ENCODE measurements around the gene GPBAR1. TPM values are rescaled to one million over a fixed set of nuclear protein-coding genes. Genes with fewer than 3 reads are reported as not detected.

GPBAR1 gene
- polyA plus RNA-seq, 3 donors: 26.0 to 181 (median 143) TPM

DNA sequence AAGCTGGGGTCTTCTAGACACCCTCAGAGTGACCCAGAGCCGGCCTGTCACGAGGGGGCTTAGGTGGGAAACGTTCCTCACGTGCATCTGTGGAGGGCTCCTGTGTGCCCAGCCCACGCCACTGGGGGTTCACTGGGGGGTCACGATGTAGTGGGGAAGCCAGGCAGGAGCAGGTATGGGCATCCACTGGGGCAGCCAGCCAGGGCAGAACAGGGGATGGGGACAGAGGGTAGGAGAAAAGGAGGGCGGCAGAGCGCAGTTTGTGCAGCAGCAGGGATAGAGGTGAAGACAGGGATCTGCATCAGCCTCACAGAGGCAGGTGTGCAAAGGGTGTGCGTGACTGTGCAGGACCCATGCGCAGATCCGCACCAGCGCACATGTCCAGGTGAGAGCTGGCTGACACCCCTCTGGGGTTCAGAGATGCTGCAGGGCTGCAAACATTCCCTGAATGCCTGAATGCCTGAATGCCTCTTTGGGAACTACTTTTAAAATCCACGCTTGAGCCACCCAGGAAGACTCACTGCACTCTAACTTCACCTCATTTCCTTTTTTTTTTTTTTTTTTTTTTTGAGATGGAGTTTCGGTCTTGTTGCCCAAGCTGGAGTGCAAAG lies 19.6 kb downstream of the GPBAR1 start:
- no peak overlapping the region for H3K27ac ChIP-seq (ENCODE audit: low read depth in 1 of 2, low read length in 2 of 2)
- intact Hi-C loops (cut with micrococcal nuclease): no loop called here
- no peak overlapping the region for H3K4me2 ChIP-seq (replicated peaks; ENCODE audit: extremely low read depth, low read length, poor library complexity, severe bottlenecking)
- TF ChIP-seq, protein P1, sequence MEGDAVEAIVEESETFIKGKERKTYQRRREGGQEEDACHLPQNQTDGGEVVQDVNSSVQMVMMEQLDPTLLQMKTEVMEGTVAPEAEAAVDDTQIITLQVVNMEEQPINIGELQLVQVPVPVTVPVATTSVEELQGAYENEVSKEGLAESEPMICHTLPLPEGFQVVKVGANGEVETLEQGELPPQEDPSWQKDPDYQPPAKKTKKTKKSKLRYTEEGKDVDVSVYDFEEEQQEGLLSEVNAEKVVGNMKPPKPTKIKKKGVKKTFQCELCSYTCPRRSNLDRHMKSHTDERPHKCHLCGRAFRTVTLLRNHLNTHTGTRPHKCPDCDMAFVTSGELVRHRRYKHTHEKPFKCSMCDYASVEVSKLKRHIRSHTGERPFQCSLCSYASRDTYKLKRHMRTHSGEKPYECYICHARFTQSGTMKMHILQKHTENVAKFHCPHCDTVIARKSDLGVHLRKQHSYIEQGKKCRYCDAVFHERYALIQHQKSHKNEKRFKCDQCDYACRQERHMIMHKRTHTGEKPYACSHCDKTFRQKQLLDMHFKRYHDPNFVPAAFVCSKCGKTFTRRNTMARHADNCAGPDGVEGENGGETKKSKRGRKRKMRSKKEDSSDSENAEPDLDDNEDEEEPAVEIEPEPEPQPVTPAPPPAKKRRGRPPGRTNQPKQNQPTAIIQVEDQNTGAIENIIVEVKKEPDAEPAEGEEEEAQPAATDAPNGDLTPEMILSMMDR (IDR thresholded peaks at IDR 0.05): no peak
- H3K79me2 ChIP-seq (ENCODE audit: insufficient read depth, low read length): peaks cover 85% of the 10 kb centered on the region
- no peak overlapping the region for H3K4me3 ChIP-seq (replicated peaks in 1 of 3; ENCODE audit: low read depth in 2 of 3, low read length in 3 of 3)
- H3K27me3 ChIP-seq (ENCODE audit: control insufficient read depth in 2 of 2, insufficient read depth in 2 of 2, low read length in 2 of 2): no peaks in the 10 kb centered on the region
- H3K4me1 Mint-ChIP-seq: peaks cover 25% of the 10 kb centered on the region
- H3K36me3 ChIP-seq (replicated peaks in 1 of 2; ENCODE audit: control insufficient read depth in 1 of 2, insufficient read depth in 2 of 2, low read length in 2 of 2): peaks cover 89 to 100% of the 10 kb centered on the region in 2 donors
- H3K36me3 Mint-ChIP-seq: peaks cover 74 to 100% of the 10 kb centered on the region in 2 donors
- no peak for DNase-seq
- peaks cover 0 to 1% (median 0%) of the 10 kb centered on the region in 7 donors for H3K9me3 Mint-ChIP-seq
- H3K9ac ChIP-seq (ENCODE audit: insufficient read depth, low read length, poor library complexity, severe bottlenecking): no peak overlapping the region
- H3K27ac Mint-ChIP-seq: peak overlapping the region in 5 of 7 donors; percentile 2 to 77 (median 46)
- H3K27me3 Mint-ChIP-seq (ENCODE audit: low read depth in 3 of 3): peaks cover 0 to 1% (median 0%) of the 10 kb centered on the region in 3 donors
- H3K4me3 Mint-ChIP-seq: no peak overlapping the region
- WGBS (ENCODE audit: insufficient coverage): 100% methylated on average over 12 of the region's 14 CpGs
- H3K9me3 ChIP-seq (replicated peaks in 1 of 2; ENCODE audit: control insufficient read depth in 1 of 2, insufficient read depth in 1 of 2, low read length in 2 of 2): no peaks in the 10 kb centered on the region
- no peak overlapping the region for H2AFZ ChIP-seq (ENCODE audit: insufficient read depth, low read depth, low read length, poor library complexity, severe bottlenecking)
- H3K4me1 ChIP-seq (ENCODE audit: control insufficient read depth in 1 of 2, insufficient read depth in 2 of 2, low read length in 2 of 2): peaks cover 17 to 27% of the 10 kb centered on the region in 2 donors
- peaks cover 100% of the 10 kb centered on the region for H4K20me1 ChIP-seq (ENCODE audit: insufficient read depth, low read length)

DNA sequence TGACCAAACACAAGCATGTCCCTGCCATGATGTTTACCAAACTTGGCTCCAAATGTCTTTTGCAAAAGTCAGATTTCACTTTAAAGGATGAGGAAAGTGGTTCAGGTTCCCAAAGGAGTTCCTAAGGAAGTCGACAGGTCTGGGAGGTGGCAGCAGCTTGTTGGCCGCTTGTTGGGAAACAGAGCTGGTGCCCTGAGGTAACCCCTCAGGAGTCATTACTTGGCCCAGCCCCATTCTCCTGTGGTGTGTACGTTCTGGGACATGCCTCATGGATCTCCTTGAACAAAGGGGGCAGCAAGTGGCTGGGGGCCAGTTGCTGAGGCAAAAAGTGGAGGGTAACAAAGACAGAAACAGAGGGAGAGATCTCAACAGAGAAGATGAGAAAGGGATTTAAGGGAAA lies 20.6 kb downstream of the GPBAR1 start:
- peaks cover 68 to 97% of the 10 kb centered on the region in 2 donors for H3K36me3 Mint-ChIP-seq
- H3K27ac Mint-ChIP-seq: peak overlapping the region in 1 of 7 donors; percentile 15
- peaks cover 25% of the 10 kb centered on the region for H3K4me1 Mint-ChIP-seq
- Histone ChIP-seq H3K36me3 (replicated peaks in 1 of 2; ENCODE audit: control insufficient read depth in 1 of 2, insufficient read depth in 2 of 2, low read length in 2 of 2) (peaks cover 83 to 94% of the 10 kb centered on the region in 2 donors), H4K20me1 (ENCODE audit: insufficient read depth, low read length) (peaks cover 100% of the 10 kb centered on the region), H3K4me3 (replicated peaks in 1 of 3; ENCODE audit: low read depth in 2 of 3, low read length in 3 of 3) (no peak overlapping the region), H3K27ac (ENCODE audit: low read depth in 1 of 2, low read length in 2 of 2) (no peak overlapping the region), H3K79me2 (ENCODE audit: insufficient read depth, low read length) (peaks cover 94% of the 10 kb centered on the region), H3K4me1 (ENCODE audit: control insufficient read depth in 1 of 2, insufficient read depth in 2 of 2, low read length in 2 of 2) (peaks cover 17 to 27% of the 10 kb centered on the region in 2 donors), H3K9ac (ENCODE audit: insufficient read depth, low read length, poor library complexity, severe bottlenecking) (no peak overlapping the region), H2AFZ (ENCODE audit: insufficient read depth, low read depth, low read length, poor library complexity, severe bottlenecking) (no peak overlapping the region), H3K27me3 (ENCODE audit: control insufficient read depth in 2 of 2, insufficient read depth in 2 of 2, low read length in 2 of 2) (no peaks in the 10 kb centered on the region), H3K9me3 (replicated peaks in 1 of 2; ENCODE audit: control insufficient read depth in 1 of 2, insufficient read depth in 1 of 2, low read length in 2 of 2) (no peaks in the 10 kb centered on the region), H3K4me2 (replicated peaks; ENCODE audit: extremely low read depth, low read length, poor library complexity, severe bottlenecking) (no peak overlapping the region)
- 93% methylated on average over 3 of the region's 3 CpGs for WGBS (ENCODE audit: insufficient coverage)
- H3K27me3 Mint-ChIP-seq (ENCODE audit: low read depth in 3 of 3): peaks cover 0 to 2% (median 1%) of the 10 kb centered on the region in 3 donors
- intact Hi-C loops (cut with micrococcal nuclease): no loop called here
- H3K9me3 Mint-ChIP-seq: peaks cover 0 to 1% (median 0%) of the 10 kb centered on the region in 7 donors
- TF ChIP-seq, protein P1 (IDR thresholded peaks at IDR 0.05): no peak
- no peak for DNase-seq
- no peak overlapping the region for H3K4me3 Mint-ChIP-seq
